ENCODE results near the gene CALN1. TPM values are rescaled to one million over a fixed set of nuclear protein-coding genes. Genes with fewer than 3 reads are reported as not detected.

Gene CALN1
- total RNA-seq, 2 donors from 2014 or later = 1.1 to 1.2 TPM

DNA sequence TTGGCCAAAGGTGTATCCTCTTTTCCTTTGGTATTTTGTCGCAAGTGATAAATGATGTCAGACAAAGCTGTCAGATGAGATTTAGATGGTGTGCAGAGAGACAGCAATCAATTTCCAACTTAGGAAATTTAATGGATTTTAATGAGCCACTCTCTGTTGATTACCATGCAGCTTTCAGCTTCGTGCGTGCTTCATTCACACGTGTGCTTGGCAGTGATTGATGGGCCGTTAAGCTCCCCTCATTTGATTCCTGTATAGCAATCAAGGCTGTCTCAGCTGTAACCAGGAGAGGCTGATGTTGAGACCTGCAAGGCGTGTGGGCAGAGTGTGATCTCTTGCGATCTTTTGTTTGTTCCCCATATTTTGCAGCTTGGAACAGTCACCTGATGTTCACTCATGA lies 439.6 kb downstream of the CALN1 start:
- H3K4me3 ChIP-seq = no peak overlapping the region
- H3K27ac ChIP-seq = no peak overlapping the region
- H3K36me3 ChIP-seq = no peaks in the 10 kb centered on the region
- H3K27me3 ChIP-seq (replicated peaks; ENCODE audit: insufficient read depth) = no peaks in the 10 kb centered on the region
- TF ChIP-seq POLR2AphosphoS5 (IDR thresholded peaks at IDR 0.05) (no peak), POLR2A (IDR thresholded peaks at IDR 0.05) (no peak)
- TF ChIP-seq, protein P1, sequence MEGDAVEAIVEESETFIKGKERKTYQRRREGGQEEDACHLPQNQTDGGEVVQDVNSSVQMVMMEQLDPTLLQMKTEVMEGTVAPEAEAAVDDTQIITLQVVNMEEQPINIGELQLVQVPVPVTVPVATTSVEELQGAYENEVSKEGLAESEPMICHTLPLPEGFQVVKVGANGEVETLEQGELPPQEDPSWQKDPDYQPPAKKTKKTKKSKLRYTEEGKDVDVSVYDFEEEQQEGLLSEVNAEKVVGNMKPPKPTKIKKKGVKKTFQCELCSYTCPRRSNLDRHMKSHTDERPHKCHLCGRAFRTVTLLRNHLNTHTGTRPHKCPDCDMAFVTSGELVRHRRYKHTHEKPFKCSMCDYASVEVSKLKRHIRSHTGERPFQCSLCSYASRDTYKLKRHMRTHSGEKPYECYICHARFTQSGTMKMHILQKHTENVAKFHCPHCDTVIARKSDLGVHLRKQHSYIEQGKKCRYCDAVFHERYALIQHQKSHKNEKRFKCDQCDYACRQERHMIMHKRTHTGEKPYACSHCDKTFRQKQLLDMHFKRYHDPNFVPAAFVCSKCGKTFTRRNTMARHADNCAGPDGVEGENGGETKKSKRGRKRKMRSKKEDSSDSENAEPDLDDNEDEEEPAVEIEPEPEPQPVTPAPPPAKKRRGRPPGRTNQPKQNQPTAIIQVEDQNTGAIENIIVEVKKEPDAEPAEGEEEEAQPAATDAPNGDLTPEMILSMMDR (IDR thresholded peaks at IDR 0.05) = no peak
- no peaks in the 10 kb centered on the region for H3K4me1 ChIP-seq (replicated peaks)
- 40% methylated on average over 7 of the region's 7 CpGs for WGBS
- no peaks in the 10 kb centered on the region for H3K9me3 ChIP-seq
- no peak for DNase-seq (ENCODE audit: low spot score)
- intact Hi-C loops (cut with DNase I) = no loop called here

DNA sequence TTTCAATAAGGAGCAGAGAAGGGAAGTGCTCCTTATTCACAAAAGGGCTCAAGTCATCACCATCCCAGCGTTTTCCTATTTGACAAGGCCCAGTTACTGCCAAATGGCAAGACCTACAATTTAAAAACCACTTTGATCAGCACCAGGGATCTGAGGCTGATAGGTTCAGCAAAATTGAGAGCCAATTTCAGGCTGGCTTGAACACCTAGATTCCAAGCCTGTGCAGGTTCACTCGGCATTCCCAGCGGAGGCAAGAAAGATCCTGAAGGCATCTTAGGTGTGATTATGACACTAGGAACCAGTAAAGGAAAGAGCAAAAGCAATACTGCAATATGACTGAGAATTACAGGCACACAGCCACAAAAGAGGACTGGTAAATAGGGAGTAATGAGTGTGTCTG lies 441.4 kb downstream of the CALN1 start:
- DNase-seq (ENCODE audit: low spot score) = no peak
- Histone ChIP-seq H3K27me3 (replicated peaks; ENCODE audit: insufficient read depth) (no peaks in the 10 kb centered on the region), H3K9me3 (no peaks in the 10 kb centered on the region), H3K36me3 (no peaks in the 10 kb centered on the region), H3K27ac (no peak overlapping the region), H3K4me3 (no peak overlapping the region), H3K4me1 (replicated peaks) (no peaks in the 10 kb centered on the region)
- intact Hi-C loops (cut with DNase I) = no loop called here
- TF ChIP-seq, protein P1 (IDR thresholded peaks at IDR 0.05) = no peak
- TF ChIP-seq POLR2AphosphoS5 (IDR thresholded peaks at IDR 0.05) = no peak
- TF ChIP-seq POLR2A (IDR thresholded peaks at IDR 0.05) = no peak
- WGBS = 55% methylated on average over 3 of the region's 3 CpGs

DNA sequence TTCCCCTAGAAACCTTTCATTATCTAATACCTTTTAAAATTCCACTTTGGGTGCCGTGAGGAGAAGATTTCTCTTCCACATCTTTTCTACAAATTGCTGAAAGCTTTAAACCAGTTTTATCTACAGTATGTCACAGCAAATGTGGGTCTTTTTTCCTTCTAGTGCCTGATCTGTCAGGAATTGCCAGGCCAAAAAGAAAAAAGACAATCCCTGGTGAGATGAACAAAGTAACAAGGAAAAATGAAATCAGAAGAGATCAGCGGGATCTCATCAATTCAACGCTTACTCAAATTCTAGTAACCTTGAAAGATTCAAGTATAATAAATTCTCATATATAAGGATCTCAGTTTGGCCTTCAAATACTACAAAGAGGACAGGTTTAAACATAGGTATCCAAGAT lies 449.5 kb downstream of the CALN1 start:
- H3K4me1 ChIP-seq (replicated peaks) = no peaks in the 10 kb centered on the region
- no peaks in the 10 kb centered on the region for H3K27me3 ChIP-seq (replicated peaks; ENCODE audit: insufficient read depth)
- intact Hi-C loops (cut with DNase I) = no loop called here
- no peaks in the 10 kb centered on the region for H3K36me3 ChIP-seq
- DNase-seq (ENCODE audit: low spot score) = no peak
- H3K9me3 ChIP-seq = no peaks in the 10 kb centered on the region
- H3K4me3 ChIP-seq = no peak overlapping the region
- no peak overlapping the region for H3K27ac ChIP-seq
- 87% methylated on average over 3 of the region's 3 CpGs for WGBS
- TF ChIP-seq POLR2A (IDR thresholded peaks at IDR 0.05) (no peak), POLR2AphosphoS5 (IDR thresholded peaks at IDR 0.05) (no peak)
- TF ChIP-seq, protein P1 (IDR thresholded peaks at IDR 0.05) = no peak

GRCh38 chr7:71961283-71961682 lies 450.9 kb downstream of the CALN1 start:
- WGBS = 66% methylated on average over 4 of the region's 4 CpGs
- intact Hi-C loops (cut with DNase I) = no loop called here
- TF ChIP-seq POLR2AphosphoS5 (IDR thresholded peaks at IDR 0.05) (no peak), POLR2A (IDR thresholded peaks at IDR 0.05) (no peak)
- TF ChIP-seq, protein P1 (IDR thresholded peaks at IDR 0.05) = no peak
- no peaks in the 10 kb centered on the region for H3K4me1 ChIP-seq (replicated peaks)
- H3K9me3 ChIP-seq = no peaks in the 10 kb centered on the region
- H3K27ac ChIP-seq = no peak overlapping the region
- no peak overlapping the region for H3K4me3 ChIP-seq
- no peaks in the 10 kb centered on the region for H3K27me3 ChIP-seq (replicated peaks; ENCODE audit: insufficient read depth)
- H3K36me3 ChIP-seq = no peaks in the 10 kb centered on the region
- no peak for DNase-seq (ENCODE audit: low spot score)

- no peak for DNase-seq (ENCODE audit: low spot score)
- Histone ChIP-seq H3K27me3 (replicated peaks; ENCODE audit: insufficient read depth) (no peaks in the 10 kb centered on the region), H3K9me3 (no peaks in the 10 kb centered on the region), H3K4me1 (replicated peaks) (no peaks in the 10 kb centered on the region), H3K36me3 (no peaks in the 10 kb centered on the region), H3K4me3 (no peak overlapping the region), H3K27ac (no peak overlapping the region)
- WGBS = 96% methylated on average over 17 of the region's 17 CpGs
- intact Hi-C loops (cut with DNase I) = no loop called here
- TF ChIP-seq, protein P1 (IDR thresholded peaks at IDR 0.05) = no peak
- TF ChIP-seq POLR2A (IDR thresholded peaks at IDR 0.05) = no peak
- no peak for TF ChIP-seq POLR2AphosphoS5 (IDR thresholded peaks at IDR 0.05)
These were observed 470.0 kb downstream of the CALN1 start for GRCh38 chr7:71942115-71942514.

All from prostate gland (tissue), 2 donors.